ENCODE results near the gene GAS2.

DNA sequence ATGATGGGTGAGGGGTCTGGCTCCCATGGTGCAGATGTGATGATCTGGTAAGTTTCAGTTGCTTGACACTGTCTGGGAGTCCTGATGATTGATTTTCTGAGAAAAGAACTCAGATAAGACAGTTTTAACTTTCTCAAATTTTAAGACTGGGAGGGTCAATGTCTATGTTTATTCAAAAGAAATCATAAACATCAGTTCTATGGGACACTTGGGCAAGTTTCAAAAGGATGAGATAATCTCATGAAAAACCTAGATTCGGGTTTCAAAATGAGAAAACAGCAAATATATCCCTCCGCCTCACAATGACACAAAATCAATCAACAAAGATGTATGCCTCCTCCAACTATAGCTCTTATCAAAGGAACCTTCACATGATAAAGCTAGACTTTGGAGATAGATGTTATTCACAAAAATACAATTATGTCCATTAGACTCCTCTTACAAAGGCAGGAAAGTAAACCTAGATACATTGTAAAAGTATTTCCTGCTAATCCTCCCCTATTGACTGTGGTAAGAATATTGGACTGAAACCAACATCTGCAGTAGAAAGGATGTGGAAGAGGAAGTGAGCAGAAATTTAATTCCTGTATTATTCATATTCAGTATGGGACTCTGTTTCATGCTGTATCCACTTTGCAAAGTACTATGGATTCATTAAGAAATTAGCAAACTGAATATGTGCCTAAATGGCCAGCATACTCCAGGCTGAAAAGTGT lies 141.6 kb downstream of the GAS2 start:
- TF ChIP-seq, protein P1, sequence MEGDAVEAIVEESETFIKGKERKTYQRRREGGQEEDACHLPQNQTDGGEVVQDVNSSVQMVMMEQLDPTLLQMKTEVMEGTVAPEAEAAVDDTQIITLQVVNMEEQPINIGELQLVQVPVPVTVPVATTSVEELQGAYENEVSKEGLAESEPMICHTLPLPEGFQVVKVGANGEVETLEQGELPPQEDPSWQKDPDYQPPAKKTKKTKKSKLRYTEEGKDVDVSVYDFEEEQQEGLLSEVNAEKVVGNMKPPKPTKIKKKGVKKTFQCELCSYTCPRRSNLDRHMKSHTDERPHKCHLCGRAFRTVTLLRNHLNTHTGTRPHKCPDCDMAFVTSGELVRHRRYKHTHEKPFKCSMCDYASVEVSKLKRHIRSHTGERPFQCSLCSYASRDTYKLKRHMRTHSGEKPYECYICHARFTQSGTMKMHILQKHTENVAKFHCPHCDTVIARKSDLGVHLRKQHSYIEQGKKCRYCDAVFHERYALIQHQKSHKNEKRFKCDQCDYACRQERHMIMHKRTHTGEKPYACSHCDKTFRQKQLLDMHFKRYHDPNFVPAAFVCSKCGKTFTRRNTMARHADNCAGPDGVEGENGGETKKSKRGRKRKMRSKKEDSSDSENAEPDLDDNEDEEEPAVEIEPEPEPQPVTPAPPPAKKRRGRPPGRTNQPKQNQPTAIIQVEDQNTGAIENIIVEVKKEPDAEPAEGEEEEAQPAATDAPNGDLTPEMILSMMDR (IDR thresholded peaks at IDR 0.05) = no peak
- TF ChIP-seq POLR2A (IDR thresholded peaks at IDR 0.05) = no peak

Measured in Peyer's patch (tissue), 4 donors.